Tibial nerve (tissue), 4 donors: ENCODE measurements around the gene ITSN2.

Experiments used
- CTCF ChIP-seq, 5 experiments: fragments of 200-600 bp in 3 of 5; fragments of 450-650 bp in 2 of 5; sonication (generic) in 3 of 5; IDR thresholded peaks; one replicate each; pipeline ENCODE4 v1.5.1; 2016 to 2019; ENCODE audit warnings: antibody characterized with exemption in 5 of 5, mild to moderate bottlenecking in 3 of 5, moderate library complexity in 2 of 5
- EP300 ChIP-seq, 2 donors: sonication (generic); formaldehyde crosslinking; IDR thresholded peaks; one replicate each; pipeline ENCODE4 v1.6.1; 2017; ENCODE audit warnings: antibody characterized with exemption in 2 of 2, mild to moderate bottlenecking in 1 of 2

- TF ChIP-seq CTCF (IDR thresholded peaks at IDR 0.05) (no peak), EP300 (IDR thresholded peaks at IDR 0.05) (no peak)
Observed at GRCh38 chr2:24241528-24241927, 118.8 kb downstream of the ITSN2 start.
